GM21717 (cell line): Measurements from ENCODE around the gene BMP7.
"Not testable (repeated sequence)": the region's sequence is repeated elsewhere in the genome, so short reads cannot be mapped to it uniquely, and the experiment has no call there.

ENCODE experiments used
- ATAC-seq: cut with Tn5 transposase; IDR thresholded peaks from one replicate; pipeline ENCODE4 v1.9.1; 2021; ENCODE audit warnings: mild to moderate bottlenecking, moderate library complexity; ENCODE audit not compliant: unreplicated experiment

The BMP7 gene

DNA sequence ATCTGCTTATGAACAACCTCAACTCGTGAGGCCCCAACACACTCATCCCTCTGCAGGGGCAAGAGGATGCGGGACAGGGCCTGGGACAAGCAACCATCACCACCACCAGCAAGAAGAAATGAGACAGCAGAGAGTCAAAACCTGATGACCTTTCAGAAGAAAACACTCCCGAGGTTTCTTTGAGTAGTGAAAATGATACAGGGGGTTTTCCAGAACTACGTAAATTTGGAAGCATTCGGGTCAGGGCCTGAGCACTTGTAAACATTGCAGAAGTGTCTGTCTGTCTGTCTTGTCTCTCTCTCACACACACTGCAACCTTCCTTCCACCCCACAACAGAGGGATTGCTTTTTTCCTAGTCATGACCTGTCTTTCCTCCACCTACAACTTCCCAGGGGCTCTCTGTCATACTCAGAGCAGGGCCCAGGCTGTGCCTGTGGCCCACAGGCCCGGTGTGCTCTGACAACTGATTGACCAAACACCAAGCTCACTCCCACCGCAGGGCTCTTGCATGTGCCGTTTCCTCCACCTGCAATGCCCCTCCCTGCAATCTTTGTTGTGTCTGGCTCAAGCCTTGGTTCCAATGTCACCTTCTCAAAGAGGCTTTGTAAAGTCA is 90.9 kb downstream of the BMP7 start:
- ATAC-seq: peak; percentile 49

- ATAC-seq: no peak
Measured at GRCh38 chr20:57174737-57175136, 91.7 kb downstream of the BMP7 start.

GRCh38 chr20:57173986-57174385 is 92.5 kb downstream of the BMP7 start:
- no peak for ATAC-seq

GRCh38 chr20:57173041-57173440 is 93.4 kb downstream of the BMP7 start:
- ATAC-seq: no peak

DNA sequence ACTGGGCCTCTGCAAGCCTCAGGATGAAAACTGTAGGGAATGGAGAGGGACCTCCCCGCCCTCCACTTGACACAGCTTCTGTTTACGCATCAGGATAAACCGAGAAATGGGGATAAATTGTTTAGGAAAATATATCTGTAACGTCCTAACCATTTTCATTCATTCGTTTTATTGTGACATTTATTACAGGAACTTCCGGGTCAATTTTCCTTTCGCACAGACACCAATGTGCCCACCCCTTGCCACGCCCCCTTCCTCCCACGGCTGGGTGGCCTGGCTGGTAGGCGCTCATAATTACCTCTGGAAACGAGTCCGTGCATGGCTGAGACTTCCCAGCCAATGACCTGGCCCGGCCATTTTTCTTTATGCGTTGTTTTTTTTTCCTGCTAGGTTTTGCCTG is 96.1 kb downstream of the BMP7 start:
- no peak for ATAC-seq

GRCh38 chr20:57169162-57169561 is 97.3 kb downstream of the BMP7 start:
- no peak for ATAC-seq

DNA sequence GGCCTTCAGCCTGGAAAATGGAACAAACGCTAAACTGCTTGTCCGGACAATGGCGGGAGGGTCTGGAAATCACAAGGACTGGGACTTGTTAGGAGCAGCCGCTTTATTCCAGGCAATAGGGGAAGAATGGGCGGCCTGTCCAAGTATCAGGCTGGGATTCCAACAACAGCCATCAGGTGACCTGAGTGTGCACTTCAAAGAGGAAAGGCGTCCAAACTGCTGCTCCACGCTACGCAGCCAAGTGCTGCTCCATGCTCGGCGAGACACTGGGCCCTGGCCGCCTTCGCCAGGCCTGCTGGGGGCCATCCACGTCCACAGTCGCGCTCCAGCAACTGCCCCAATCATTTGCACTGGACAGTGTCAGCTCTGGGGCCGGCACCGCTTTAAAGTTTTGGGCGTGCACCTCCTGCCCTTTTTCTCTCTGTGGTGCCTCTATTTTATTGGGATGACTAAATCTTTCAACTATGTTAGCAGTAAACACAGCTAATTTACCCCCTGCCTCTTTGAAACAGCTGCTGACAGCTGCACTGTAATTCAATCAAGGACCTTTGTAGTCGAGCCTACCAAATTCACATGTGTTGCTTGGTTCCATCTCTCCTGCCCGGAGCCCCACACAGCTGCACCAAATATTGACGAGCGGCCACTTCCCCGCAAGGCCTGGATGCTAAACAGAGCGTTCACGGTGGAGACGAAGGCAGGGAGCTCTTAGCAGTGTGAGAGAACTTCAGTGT is 98.3 kb downstream of the BMP7 start:
- ATAC-seq: no peak

GRCh38 chr20:57167292-57167655 is 99.2 kb downstream of the BMP7 start:
- ATAC-seq: no peak

- ATAC-seq: no peak
Measured at GRCh38 chr20:57166568-57167291, 99.7 kb downstream of the BMP7 start.

GRCh38 chr20:57165427-57166004 is 100.9 kb downstream of the BMP7 start:
- no peak for ATAC-seq

GRCh38 chr20:57164872-57165271 is 101.6 kb downstream of the BMP7 start:
- ATAC-seq: no peak

DNA sequence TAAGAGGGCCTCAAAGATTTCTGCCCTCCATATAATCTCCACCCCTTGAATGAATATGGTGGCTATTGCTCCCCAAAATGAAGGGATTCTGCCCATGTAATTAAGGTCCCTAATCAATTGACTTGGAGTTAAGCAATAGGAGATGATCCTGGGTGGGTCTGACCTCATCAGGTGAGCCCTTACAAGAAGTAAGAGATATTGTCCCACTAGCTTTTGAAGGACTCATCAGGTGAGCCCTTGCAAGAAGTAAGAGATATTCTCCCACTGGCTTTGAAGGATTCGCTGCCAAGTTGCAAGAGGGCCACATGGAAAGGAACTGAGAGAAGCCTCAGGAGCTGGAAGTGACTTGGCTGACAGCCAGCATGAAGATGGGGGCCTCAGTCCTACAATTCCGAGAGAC is 103.4 kb downstream of the BMP7 start:
- ATAC-seq: no peak

DNA sequence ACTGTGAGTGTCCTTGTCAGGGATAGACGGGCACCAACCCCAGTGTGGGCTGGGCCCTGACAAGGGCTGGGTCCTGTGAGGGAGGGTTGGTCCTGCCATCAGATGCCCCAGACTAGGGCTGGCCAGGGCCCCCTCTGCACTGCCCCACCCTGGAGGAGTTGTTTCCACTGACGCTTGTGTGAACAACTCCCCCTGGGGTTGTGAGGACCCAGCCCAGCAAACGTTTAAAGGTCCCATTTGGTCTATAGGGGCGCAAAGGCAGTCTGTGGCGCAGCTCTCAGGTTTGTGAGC is 104.1 kb downstream of the BMP7 start:
- no peak for ATAC-seq

- ATAC-seq: no peak
Measured at GRCh38 chr20:57161478-57162361, 104.7 kb downstream of the BMP7 start.

DNA sequence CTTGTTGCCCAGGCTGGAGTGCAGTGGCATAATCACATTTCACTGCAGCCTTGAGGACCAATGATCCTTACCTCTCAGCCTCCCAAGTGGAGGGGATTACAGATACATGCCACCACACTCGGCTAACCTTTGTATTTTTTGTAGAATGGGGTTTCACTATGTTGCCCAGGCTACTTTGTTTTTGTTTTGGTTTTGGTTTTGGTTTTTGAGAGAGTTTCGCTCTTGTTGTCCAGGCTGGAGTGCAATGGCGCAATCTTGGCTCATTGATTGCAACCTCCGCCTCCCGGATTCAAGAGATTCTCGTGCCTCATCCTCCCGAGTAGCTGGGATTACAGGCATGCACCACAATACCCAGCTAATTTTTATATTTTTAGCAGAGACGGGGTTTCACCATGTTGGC is 105.5 kb downstream of the BMP7 start:
- no peak for ATAC-seq

DNA sequence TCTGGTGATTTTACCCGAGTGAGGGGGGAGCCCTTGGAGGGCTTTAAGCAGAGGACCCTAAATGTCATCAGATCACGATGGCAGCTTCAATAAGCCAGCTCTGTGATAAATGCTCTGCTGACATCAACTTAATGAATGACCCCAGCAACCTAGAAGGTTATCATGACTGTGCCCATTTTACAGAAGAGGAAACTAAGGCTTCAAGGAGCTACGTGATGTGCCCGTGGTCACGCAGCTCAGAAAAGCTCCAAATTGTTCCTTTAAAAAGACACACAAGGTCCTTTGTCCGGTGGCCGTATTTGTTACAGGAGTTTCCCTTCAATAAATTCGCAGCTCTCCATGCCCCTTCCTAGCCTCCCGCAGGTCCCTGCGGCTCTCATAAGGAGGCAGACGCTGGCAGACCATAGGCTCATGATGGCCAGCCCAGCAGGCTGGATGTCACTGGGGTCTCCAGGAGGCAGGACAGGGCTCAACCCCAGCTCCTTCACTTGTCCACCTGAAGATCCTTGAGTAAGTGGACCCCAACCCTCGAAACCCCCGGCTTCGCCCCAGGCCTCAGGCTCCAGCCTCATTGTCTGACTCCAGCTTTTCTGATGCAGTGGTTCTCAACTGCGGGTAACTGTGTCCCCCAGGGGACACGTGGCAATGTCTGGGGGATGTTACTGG is 106.4 kb downstream of the BMP7 start:
- ATAC-seq: no peak

- no peak for ATAC-seq
Measured at GRCh38 chr20:57159193-57159851, 107.1 kb downstream of the BMP7 start.

DNA sequence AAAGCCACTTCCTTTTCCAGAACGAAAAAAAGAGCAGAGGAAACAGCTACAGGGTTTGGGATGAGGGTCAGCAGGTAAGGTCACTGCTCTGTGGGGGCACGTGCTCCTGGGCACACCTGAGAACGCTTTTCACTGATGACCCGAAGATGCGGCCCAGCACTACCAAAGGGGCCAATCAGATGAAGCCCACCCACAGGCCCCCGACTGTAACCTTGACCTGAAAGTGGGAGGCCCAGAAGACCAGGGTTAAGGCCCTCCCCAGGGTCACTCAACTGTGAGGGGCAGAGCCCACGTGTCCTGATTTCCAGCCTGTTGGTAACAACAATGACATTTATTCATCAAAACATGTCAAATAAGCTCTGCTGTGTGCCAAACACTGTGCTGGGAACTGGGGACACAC is 108.0 kb downstream of the BMP7 start:
- ATAC-seq: no peak

DNA sequence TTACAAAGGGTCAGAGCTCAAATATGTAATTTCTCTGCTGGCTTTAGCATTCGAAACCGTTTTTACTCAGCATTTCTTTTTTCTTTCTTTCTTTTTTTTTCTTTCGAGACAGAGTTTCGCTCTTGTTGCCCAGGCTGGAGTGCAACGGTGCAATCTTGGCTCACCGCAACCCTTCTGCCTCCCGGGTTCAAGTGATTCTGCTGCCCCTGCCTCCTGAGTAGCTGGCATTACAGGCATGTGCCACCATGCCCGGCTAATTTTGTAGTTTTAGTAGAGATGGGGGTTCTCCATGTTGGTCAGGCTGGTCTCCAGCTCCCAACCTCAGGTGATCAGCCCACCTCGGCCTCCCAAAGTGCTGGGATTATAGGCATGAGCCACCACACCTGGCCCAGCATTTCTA is 108.7 kb downstream of the BMP7 start:
- ATAC-seq: not testable (repeated sequence)

- no peak for ATAC-seq
Measured at GRCh38 chr20:57157106-57157691, 109.2 kb downstream of the BMP7 start.
